ENCODE data around the gene LANCL2.
A peak's percentile ranks its signal among the peaks of the same experiment; 100 is the strongest.
"Not testable (repeated sequence)": the region's sequence is repeated elsewhere in the genome, so short reads cannot be mapped to it uniquely, and the experiment has no call there.

LANCL2 gene

GRCh38 chr7:55409482-55410225, 44.5 kb downstream of the LANCL2 start:
- DNase-seq, result no peak

- DNase-seq, result no peak
Measured at GRCh38 chr7:55410667-55411239, 45.6 kb downstream of the LANCL2 start.

DNA sequence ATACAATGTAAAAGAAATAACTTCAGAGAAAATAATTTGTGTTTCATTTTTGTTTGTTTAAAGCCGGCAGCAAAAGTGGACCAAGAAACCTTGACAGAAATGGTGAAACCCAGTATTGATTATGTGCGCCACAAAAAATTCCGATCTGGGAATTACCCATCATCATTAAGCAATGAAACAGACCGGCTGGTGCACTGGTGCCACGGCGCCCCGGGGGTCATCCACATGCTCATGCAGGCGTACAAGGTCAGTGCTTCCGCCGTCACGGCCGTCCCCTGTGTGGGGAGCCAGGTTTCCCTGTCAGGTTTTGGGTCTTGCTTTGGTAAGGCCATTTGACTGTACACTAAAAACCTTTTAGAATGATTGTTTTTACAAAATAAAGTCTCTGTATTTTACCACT, 46.7 kb downstream of the LANCL2 start:
- DNase-seq, result no peak

DNA sequence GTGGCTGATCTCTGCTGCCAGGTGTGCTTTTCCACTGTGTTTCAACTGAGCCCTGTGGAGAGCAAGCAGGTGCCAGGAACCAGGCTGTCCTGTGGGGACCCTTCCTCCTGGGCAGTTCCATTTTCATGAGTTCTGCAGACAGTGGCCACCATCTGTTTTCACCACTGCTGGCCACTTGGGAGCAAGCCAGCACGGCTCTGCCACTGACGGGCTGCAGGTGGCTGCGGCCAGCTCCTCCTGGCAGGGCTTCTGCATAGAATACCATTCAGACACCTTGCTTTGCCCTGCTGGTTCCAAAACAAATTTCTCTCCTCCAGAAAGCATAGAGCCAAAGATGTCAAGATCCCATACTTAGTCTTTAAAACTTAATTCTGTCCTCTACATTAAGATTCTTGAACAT, 48.3 kb downstream of the LANCL2 start:
- DNase-seq, result no peak

DNA sequence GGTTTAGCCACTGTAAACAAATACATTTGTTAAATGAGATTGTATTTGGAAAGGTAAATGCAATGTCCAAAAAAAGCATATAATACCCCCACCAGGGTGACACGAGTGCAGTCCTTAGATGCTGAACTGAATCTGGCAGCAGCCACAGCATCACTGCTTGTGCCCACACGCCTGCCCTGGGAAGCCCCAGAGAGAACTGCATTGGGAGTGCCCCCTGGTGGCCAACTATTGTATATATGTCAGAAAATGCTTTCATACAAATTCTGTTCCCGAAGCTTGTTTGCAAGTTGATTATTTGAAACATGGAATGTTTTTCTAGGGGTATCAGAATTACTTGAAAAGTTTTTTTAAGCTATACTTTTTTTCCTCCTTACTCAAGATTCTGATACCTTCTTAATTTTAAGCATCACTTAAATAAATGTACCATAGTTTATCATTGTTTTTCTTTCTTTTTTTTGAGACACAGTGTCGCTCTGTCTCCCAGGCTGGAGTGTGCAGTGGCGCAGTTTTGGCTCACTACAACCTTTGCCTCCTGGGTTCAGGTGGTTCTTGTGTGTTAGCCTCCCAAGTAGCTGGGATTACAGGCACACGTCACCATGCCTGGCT, 50.1 kb downstream of the LANCL2 start:
- peak; percentile 85 to 89 for DNase-seq

- not testable (repeated sequence) for DNase-seq
Measured at GRCh38 chr7:55417456-55417855, 52.3 kb downstream of the LANCL2 start.

DNA sequence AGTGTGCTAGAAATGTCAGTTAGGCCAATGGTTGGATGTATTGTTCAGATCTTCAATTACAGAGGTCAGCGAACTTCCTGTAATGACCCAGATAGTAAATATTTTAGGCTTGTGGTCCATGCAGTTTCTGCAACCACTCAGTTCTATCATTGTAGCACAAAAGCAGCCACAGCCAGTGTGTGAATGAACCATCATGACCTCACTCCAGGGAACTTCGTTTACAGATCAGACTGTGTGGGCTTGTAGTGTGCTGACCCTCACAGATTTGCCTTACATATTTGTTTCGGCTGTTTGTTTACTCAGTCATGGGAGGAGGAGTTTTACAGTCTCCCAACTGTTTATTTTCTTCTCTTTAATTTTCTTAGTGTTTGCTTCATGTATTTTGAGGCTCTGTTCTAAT, 55.4 kb downstream of the LANCL2 start:
- no peak for DNase-seq

GRCh38 chr7:55423277-55423711, 58.2 kb downstream of the LANCL2 start:
- DNase-seq, result no peak

GRCh38 chr7:55423891-55424290, 58.8 kb downstream of the LANCL2 start:
- DNase-seq, result no peak

DNA sequence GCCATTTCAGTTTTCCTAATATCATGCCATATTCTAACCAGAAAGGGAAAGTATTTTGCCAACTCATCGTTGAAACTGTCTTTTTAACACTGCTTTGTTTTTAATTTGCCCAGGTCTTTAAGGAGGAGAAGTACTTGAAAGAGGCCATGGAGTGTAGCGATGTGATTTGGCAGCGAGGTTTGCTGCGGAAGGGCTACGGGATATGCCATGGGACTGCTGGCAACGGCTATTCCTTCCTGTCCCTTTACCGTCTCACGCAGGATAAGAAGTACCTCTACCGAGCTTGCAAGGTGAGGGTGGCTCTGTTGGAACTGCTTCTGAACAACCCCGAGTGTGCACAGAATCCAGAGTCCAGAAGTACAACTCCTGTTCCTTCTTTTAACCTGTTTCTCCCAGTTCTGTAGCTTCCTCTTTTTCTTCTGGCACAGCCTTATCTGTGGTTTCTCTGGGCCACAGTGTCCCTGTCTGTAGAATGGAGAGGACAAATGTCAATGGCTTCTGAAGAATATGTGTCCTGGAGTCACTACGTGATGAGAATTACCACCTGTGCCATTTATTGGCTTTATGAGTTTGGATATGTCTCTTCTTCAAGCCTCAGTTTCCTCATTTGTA, 60.1 kb downstream of the LANCL2 start:
- no peak for DNase-seq

GRCh38 chr7:55426676-55427075, 61.5 kb downstream of the LANCL2 start:
- no peak for DNase-seq

DNA sequence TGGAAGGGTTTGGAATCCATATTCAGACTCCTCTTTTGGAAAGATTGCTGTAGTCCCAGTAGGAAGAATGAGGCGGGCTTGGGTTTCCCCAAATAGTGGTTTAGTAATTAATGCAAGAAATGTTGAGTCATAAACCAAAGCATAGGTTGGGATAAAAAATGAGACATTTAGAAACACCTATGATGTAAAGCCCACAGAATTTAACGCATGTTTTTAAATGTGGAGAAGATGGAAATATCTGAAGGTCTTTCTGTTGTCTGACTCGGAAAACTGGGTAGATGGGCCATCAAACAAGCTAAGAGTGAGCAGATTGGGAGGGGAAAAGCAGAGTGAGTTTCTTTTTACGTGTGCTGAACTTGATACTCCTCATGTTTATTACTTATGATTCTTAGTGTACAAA, 62.2 kb downstream of the LANCL2 start:
- no peak for DNase-seq

- DNase-seq, result no peak
Measured at GRCh38 chr7:55427800-55428199, 62.7 kb downstream of the LANCL2 start.

DNA sequence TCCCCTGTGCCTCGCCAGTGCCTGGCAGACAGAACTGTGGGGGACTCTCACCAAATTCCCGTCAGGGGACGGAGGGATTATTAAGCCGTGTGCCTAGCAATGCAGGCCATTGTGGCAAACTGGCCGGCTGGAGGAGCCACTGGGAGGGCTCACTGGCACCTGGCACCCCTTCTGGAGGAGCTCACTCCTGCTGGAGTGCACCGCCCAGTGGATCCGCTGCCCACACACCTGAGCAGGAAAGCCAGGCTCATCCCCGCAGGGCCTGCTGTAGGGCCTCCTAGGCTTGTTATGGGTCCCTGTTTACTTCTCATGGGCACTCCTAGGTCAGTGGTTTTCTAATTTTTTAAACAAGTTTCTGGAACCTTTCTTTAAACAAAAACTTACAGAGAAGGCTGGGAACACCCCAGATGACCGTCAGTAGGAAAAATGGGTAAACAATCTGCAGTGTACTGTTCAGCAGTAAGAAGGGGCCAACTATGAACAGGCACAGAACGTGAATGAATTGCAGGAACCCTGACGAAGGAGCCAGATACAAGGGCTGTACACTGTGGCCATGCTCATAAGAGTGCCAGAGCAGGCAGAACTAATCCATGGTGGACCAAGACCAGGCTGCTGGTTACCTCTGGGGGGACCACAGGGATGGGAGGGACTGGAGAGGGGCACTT, 64.8 kb downstream of the LANCL2 start:
- DNase-seq, result no peak

DNA sequence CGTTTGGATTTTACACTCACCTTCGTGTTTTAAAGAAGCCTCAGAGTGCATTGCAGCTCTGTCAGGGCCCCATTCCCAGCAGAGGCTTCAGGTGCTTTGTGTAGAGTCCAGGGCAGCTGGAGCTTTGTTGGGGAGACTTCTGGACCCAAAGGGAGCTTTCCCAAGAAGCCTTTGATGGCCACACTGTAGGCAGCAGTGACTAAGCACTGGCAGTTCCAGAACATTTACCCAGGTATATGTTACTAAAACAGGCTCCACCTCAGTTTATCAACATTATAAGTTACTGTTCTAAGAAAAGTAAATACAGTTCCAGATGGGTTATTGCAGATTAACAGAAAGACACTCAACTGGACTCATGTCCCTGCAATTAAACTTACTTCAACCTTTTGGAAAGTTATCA, 66.8 kb downstream of the LANCL2 start:
- no peak for DNase-seq

DNA sequence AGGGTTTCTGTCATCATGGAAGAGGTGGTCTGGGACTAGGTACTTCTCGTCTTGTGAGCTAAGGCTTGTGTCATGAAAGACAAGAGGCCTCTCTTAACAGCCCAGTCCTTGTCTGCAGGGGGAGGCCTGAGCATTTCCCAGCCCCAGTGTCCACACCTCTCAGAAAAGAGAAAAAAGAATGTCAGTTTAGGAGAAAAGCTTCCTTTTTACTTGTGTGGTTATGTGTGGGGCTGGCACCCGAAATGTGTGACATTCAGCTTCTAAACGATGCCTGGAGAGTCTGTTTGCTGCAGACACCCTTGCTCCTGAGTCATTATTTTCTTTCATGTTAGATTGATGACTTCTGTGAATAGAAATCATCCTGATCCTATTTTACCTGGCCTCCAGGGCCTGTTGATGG, 67.4 kb downstream of the LANCL2 start:
- no peak for DNase-seq

DNA sequence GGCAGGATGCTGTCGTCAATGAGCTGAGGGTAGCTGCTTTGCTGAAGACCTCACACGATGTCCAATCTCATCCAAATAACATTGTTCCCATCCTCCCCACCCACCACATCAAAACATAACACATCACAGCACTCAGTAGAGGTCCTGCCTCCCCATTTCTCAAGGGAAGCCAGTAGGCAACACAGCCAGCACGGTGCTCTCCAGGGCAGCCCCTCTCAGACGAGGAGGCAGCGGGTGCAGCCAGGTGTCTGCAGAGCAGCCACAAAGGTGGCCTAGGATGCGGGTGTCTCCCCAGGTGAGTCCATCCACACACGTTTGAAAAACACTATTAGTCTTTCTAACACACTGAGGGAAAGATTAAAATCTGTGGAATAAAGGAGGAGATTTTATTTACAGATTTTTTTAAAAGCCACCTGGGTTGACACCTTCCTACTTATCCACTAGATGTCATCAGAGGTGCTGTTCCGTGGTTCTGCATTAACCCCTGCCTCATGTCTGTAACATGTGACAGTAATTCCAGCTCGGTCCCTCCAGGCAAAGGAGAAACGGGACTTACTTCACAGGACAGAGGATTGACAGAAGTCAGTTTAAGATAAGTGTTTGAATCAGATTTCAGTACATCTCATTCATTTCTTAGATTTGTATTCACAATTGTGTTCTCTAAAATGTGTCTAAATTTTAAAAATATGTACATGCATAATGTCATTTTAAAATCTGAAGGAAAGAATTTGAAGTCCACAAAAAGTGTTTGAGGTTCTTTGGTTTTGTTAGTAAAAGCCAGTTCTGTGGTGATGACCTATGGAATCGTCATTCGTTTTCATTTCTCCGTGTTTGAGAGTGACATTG, 68.0 kb downstream of the LANCL2 start:
- DNase-seq, result no peak

- no peak for DNase-seq
Measured at GRCh38 chr7:55435466-55435865, 70.3 kb downstream of the LANCL2 start.

GRCh38 chr7:55436457-55436856, 71.3 kb downstream of the LANCL2 start:
- no peak for DNase-seq

DNA sequence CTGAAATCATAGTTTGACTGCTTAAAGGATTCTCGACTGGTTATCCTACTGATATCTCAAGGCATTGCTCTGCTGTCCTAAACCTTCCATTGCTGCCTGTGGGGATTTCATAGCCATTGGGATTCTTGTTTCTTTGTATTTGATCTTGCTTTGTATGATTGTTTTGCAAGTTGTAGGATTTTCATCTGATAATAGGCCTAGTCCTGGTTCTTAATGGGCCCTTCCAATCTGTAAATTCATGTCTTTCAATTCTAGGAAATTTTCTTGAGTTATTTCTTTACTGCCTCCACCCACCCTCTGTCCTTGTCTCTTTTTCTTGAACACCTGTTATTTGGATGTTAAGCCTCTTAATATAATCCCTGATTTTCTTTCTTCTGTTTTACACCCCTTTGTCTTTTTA, 72.2 kb downstream of the LANCL2 start:
- DNase-seq, result no peak

DNA sequence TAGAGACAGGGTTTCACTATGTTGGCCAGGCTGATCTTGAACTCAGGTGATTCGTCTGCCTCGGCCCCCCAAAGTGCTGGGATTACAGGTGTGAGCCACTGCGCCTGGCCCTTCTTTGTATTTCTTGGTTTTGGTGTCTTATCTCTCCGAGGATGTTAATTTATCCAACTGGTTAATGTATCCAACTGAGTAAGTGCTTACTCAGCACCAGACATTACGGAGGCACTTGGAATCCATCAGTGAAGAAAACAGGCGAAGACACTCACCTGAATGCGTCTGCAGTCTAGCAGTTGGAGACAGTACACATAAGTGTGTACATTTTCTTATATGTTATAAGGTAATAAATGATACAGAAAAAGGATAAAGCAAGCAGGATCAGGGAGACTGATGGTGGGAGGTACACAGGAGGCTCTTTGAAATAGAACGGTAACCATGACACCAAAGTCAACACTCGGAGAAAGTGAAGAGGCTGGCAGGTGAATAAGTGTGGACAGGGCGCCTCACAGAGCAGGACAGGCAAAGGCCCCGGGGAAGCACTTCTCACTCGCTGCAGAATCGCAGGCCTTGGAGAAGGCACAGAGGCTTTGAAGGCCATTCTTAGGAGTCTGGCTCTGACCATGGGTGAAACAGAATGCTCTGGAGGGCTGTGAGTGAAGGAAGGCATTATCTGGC, 73.1 kb downstream of the LANCL2 start:
- DNase-seq, result no peak

Measured in stimulated activated CD4-positive, alpha-beta T cell treated with anti-CD3 and anti-CD28 coated beads, Interleukin-2, amount 100 ng/mL, for 48 hours (primary cell).